KMS-11 (cell line): Measurements from ENCODE around the gene GMPR.

Source experiments
- H2AFZ ChIP-seq: fragments of 200-600 bp; sonication (generic); 2 replicates; pipeline ENCODE4 v1.6.1; 2016; ENCODE audit warnings: antibody characterized with exemption, mixed run types, low read depth
- H3K27ac ChIP-seq: fragments of 200-600 bp; sonication (generic); 2 replicates; pipeline ENCODE4 v1.6.1; 2016; ENCODE audit warnings: mild to moderate bottlenecking, mixed run types
- H3K27me3 ChIP-seq: fragments of 200-600 bp; sonication (generic); 2 replicates; pipeline ENCODE4 v1.6.1; 2017; ENCODE audit warnings: mild to moderate bottlenecking, low read depth, mixed run types, moderate library complexity; ENCODE audit not compliant: insufficient read depth
- H3K36me3 ChIP-seq: fragments of 200-600 bp; sonication (generic); 2 replicates; pipeline ENCODE4 v1.6.1; 2017; ENCODE audit warnings: mild to moderate bottlenecking, mixed run types; ENCODE audit not compliant: insufficient read depth
- H3K4me1 ChIP-seq: fragments of 200-600 bp; sonication (generic); 2 replicates; pipeline ENCODE4 v1.6.1; 2016; ENCODE audit warnings: mild to moderate bottlenecking, low read depth, mixed run types; ENCODE audit not compliant: poor library complexity, severe bottlenecking
- H3K4me2 ChIP-seq: fragments of 200-600 bp; sonication (generic); 2 replicates; pipeline ENCODE4 v1.7.0; 2016; ENCODE audit warnings: mild to moderate bottlenecking, mixed run types
- H3K4me3 ChIP-seq: fragments of 200-600 bp; sonication (generic); IDR thresholded peaks from 2 replicates; pipeline ENCODE4 v1.6.1; 2017; ENCODE audit warnings: low read depth, low read length, mixed read lengths; ENCODE audit not compliant: insufficient read depth
- H3K79me2 ChIP-seq: fragments of 200-600 bp; sonication (generic); 2 replicates; pipeline ENCODE4 v1.6.1; 2016; ENCODE audit warnings: low read depth, mixed run types; ENCODE audit not compliant: insufficient read depth
- H3K9ac ChIP-seq: fragments of 200-600 bp; sonication (generic); 2 replicates; pipeline ENCODE4 v1.6.1; 2016; ENCODE audit warnings: mild to moderate bottlenecking, mixed run types
- H4K20me1 ChIP-seq: fragments of 200-600 bp; sonication (generic); 2 replicates; pipeline ENCODE4 v1.6.1; 2016; ENCODE audit warnings: mild to moderate bottlenecking, mixed run types; ENCODE audit not compliant: insufficient read depth
- CTCF ChIP-seq: fragments of 200-600 bp; sonication (generic); conservative IDR thresholded peaks from 2 replicates; pipeline ENCODE4 v1.6.1; 2017; ENCODE audit warnings: low read depth, mild to moderate bottlenecking, antibody characterized with exemption, low read length, moderate library complexity, mixed read lengths

GMPR gene

GRCh38 chr6:16244446-16244845 is 6.1 kb downstream of the GMPR start:
- Histone ChIP-seq H3K79me2 (no peaks in the 10 kb centered on the region), H3K9ac (no peak overlapping the region)
- no peak for TF ChIP-seq CTCF

GRCh38 chr6:16244869-16245451 is 6.6 kb downstream of the GMPR start:
- Histone ChIP-seq H2AFZ (no peak overlapping the region), H4K20me1 (no peaks in the 10 kb centered on the region), H3K4me3 (no peak overlapping the region), H3K27ac (no peak overlapping the region), H3K4me1 (no peaks in the 10 kb centered on the region), H3K79me2 (no peaks in the 10 kb centered on the region), H3K36me3 (no peaks in the 10 kb centered on the region), H3K27me3 (no peaks in the 10 kb centered on the region), H3K4me2 (no peak overlapping the region), H3K9ac (no peak overlapping the region)
- no peak for TF ChIP-seq CTCF

More at GRCh38 chr6:16244446-16244845, 6.1 kb downstream of the GMPR start:
- Histone ChIP-seq H3K27me3 (no peaks in the 10 kb centered on the region), H4K20me1 (no peaks in the 10 kb centered on the region), H3K27ac (no peak overlapping the region), H2AFZ (no peak overlapping the region), H3K4me3 (no peak overlapping the region), H3K4me1 (no peaks in the 10 kb centered on the region), H3K4me2 (no peak overlapping the region), H3K36me3 (no peaks in the 10 kb centered on the region)

GRCh38 chr6:16248271-16248853 is 10.0 kb downstream of the GMPR start:
- H3K27me3 ChIP-seq, result no peaks in the 10 kb centered on the region
- no peak overlapping the region for H3K4me2 ChIP-seq
- H3K36me3 ChIP-seq, result no peaks in the 10 kb centered on the region
- no peak overlapping the region for H2AFZ ChIP-seq
- no peak overlapping the region for H3K4me3 ChIP-seq
- H3K4me1 ChIP-seq, result no peaks in the 10 kb centered on the region
- H3K79me2 ChIP-seq, result no peaks in the 10 kb centered on the region
- no peak overlapping the region for H3K27ac ChIP-seq
- H4K20me1 ChIP-seq, result no peaks in the 10 kb centered on the region
- TF ChIP-seq CTCF, result no peak
- H3K9ac ChIP-seq, result no peak overlapping the region

GRCh38 chr6:16249971-16250370 is 11.6 kb downstream of the GMPR start:
- H2AFZ ChIP-seq, result no peak overlapping the region
- no peak overlapping the region for H3K27ac ChIP-seq
- no peak for TF ChIP-seq CTCF
- no peaks in the 10 kb centered on the region for H3K79me2 ChIP-seq
- H3K27me3 ChIP-seq, result no peaks in the 10 kb centered on the region
- no peaks in the 10 kb centered on the region for H4K20me1 ChIP-seq
- H3K9ac ChIP-seq, result no peak overlapping the region
- H3K4me2 ChIP-seq, result no peak overlapping the region
- no peaks in the 10 kb centered on the region for H3K36me3 ChIP-seq
- H3K4me3 ChIP-seq, result no peak overlapping the region
- H3K4me1 ChIP-seq, result no peaks in the 10 kb centered on the region
